ENCODE measurements around the gene GLO1. TPM values are rescaled to one million over a fixed set of nuclear protein-coding genes. Genes with fewer than 3 reads are reported as not detected.

The GLO1 gene
- total RNA-seq, 1 experiment from 2014 or later, result 188 TPM

DNA sequence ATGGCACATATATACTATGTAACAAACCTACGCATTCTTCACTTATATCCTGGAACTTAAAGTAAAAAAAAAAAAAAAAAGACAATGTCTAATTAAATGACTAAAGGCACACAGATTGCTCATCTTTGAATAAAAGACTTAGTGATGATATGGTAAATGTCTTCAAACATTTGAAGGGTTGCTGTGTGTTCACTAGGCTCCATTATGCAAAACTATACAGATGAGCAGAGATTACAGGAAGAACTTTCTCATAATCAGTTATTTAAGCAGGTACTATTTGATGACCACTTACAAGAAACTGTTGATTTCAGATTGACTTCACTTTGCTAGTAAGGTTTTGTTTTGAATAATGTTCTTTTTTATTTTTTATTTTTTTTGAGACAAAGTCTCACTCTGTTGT lies 46.5 kb upstream of the GLO1 start:
- H3K4me1 ChIP-seq (ENCODE audit: insufficient read depth, low read length), result no peaks in the 10 kb centered on the region
- H4K91ac ChIP-seq (ENCODE audit: insufficient read length, low read depth, low read length), result no peak overlapping the region
- H3K14ac ChIP-seq (ENCODE audit: insufficient read depth, low read length), result no peak overlapping the region
- no peak overlapping the region for H3K27ac ChIP-seq (ENCODE audit: insufficient read length, low read depth, low read length)
- H3K79me2 ChIP-seq (ENCODE audit: insufficient read depth, low read length), result no peaks in the 10 kb centered on the region
- no peak overlapping the region for H3T11ph ChIP-seq (ENCODE audit: low read length)
- no peak for TF ChIP-seq CTCF (conservative IDR thresholded peaks at IDR 0.05)
- no peak overlapping the region for H3K23ac ChIP-seq (ENCODE audit: insufficient read length, low read depth, low read length)
- H3K4ac ChIP-seq (ENCODE audit: low read depth, low read length), result no peak overlapping the region
- no peak overlapping the region for H2BK12ac ChIP-seq (ENCODE audit: insufficient read length, low read depth, low read length)
- no peak overlapping the region for H3K18ac ChIP-seq (ENCODE audit: insufficient read length, low read depth, low read length)
- Mint-ChIP-seq H3K9me3 (no peaks in the 10 kb centered on the region), H3K27me3 (ENCODE audit: low read depth) (peaks cover 3% of the 10 kb centered on the region), H3K36me3 (ENCODE audit: insufficient read depth in 1 of 3, low read depth in 3 of 3) (no peaks in the 10 kb centered on the region), H3K27ac (no peak overlapping the region), H3K4me1 (peaks cover 0 to 4% of the 10 kb centered on the region in 2 experiments; a peak in 1 of 4 replicates), H3K4me3 (no peak overlapping the region)
- WGBS (ENCODE audit: extremely low coverage, insufficient read length, low lambda C conversion rate), result no CpG with 5 or more reads among the region's 1 CpG
- no peak overlapping the region for H2AFZ ChIP-seq (ENCODE audit: low read length)
- H4K20me1 ChIP-seq (ENCODE audit: control insufficient read depth, insufficient read depth, insufficient read length), result no peaks in the 10 kb centered on the region
- no peaks in the 10 kb centered on the region for H3K9me3 ChIP-seq (ENCODE audit: control insufficient read depth, low read depth, low read length)
- no peaks in the 10 kb centered on the region for H3K79me1 ChIP-seq (ENCODE audit: insufficient read depth, low read depth, low read length, poor library complexity, severe bottlenecking)
- no peak overlapping the region for H3K56ac ChIP-seq (ENCODE audit: insufficient read length, low read depth, low read length)
- H3K4me2 ChIP-seq (ENCODE audit: insufficient read depth, insufficient read length, low read length), result no peak overlapping the region
- no peaks in the 10 kb centered on the region for H3K23me2 ChIP-seq (ENCODE audit: insufficient read length, low read depth, low read length, poor library complexity, severe bottlenecking)
- H4K5ac ChIP-seq (ENCODE audit: insufficient read length, low read depth, low read length), result no peak overlapping the region
- H3K27me3 ChIP-seq (ENCODE audit: insufficient read depth, low read length), result no peaks in the 10 kb centered on the region
- no peak for DNase-seq
- H2BK120ac ChIP-seq (ENCODE audit: low read depth, low read length, poor library complexity, severe bottlenecking), result no peak overlapping the region
- no peak overlapping the region for H2BK5ac ChIP-seq (ENCODE audit: insufficient read length, low read length)
- H2BK15ac ChIP-seq (ENCODE audit: low read depth, low read length), result no peak overlapping the region
- H3K9ac ChIP-seq (ENCODE audit: extremely low read depth, insufficient read length, low read length), result no peak overlapping the region
- no peak overlapping the region for H4K8ac ChIP-seq (replicated peaks; ENCODE audit: insufficient read length, low read depth, low read length)
- H2BK20ac ChIP-seq (ENCODE audit: low read depth, low read length, poor library complexity, severe bottlenecking), result no peak overlapping the region
- no peak overlapping the region for H2AK5ac ChIP-seq (ENCODE audit: insufficient read length, low read length)
